BJ (cell line): ENCODE results near the gene SKAP1. TPM values are rescaled to one million over a fixed set of nuclear protein-coding genes. Genes with fewer than 3 reads are reported as not detected.

Source experiments
- CTCF ChIA-PET: fragments of 350-600 bp; formaldehyde crosslinking; extraction: SDS; loops from one replicate; lab custom pipeline; 2021; ENCODE audit warnings: antibody characterized with exemption, inconsistent platforms; lab: Yijun Ruan, JAX
- POLR2A ChIA-PET: fragments of 300-600 bp; sonication (Branson Sonifier 250); formaldehyde crosslinking; extraction: SDS; loops from one replicate; lab custom pipeline; 2021; ENCODE audit warnings: antibody characterized with exemption; lab: Charles Lee
- DNase-seq: peaks from one replicate; pipeline ENCODE4 v3.0.0-alpha.2; 2011; ENCODE audit warnings: low read depth
- H3K27me3 ChIP-seq: 2 replicates; pipeline ENCODE4 v1.6.0; 2011; ENCODE audit warnings: low read length; ENCODE audit not compliant: control insufficient read depth, insufficient read depth
- H3K36me3 ChIP-seq: 2 replicates; pipeline ENCODE4 v1.5.1; 2011; ENCODE audit warnings: low read length; ENCODE audit not compliant: control insufficient read depth, insufficient read depth
- H3K4me3 ChIP-seq: 2 replicates; pipeline ENCODE4 v1.5.1; 2011; ENCODE audit warnings: low read depth, mild to moderate bottlenecking, control low read depth, low read length
- polyA plus RNA-seq: library from polyadenylated mRNA; depleted of rRNA; stranded (reverse); fragments of >200 nt; gene quantifications from 2 replicates; pipeline ENCODE4 v1.2.3, GENCODE V29; 2011
- TF ChIP-seq, protein P1 (sequence below): IDR thresholded peaks from 2 replicates; pipeline ENCODE4 v1.5.1; 2011; ENCODE audit warnings: low read depth, mild to moderate bottlenecking, control low read depth, inconsistent platforms, low read length, moderate library complexity; ENCODE audit not compliant: insufficient read depth

The SKAP1 gene
- polyA plus RNA-seq, 1 experiment, result not detected

GRCh38 chr17:48229936-48230335 lies 200.1 kb downstream of the SKAP1 start:
- H3K4me3 ChIP-seq, result no peak overlapping the region
- ChIA-PET POLR2A (no interaction called here), CTCF (no interaction called here)
- DNase-seq, result no peak
- H3K36me3 ChIP-seq, result no peaks in the 10 kb centered on the region
- TF ChIP-seq, protein P1, sequence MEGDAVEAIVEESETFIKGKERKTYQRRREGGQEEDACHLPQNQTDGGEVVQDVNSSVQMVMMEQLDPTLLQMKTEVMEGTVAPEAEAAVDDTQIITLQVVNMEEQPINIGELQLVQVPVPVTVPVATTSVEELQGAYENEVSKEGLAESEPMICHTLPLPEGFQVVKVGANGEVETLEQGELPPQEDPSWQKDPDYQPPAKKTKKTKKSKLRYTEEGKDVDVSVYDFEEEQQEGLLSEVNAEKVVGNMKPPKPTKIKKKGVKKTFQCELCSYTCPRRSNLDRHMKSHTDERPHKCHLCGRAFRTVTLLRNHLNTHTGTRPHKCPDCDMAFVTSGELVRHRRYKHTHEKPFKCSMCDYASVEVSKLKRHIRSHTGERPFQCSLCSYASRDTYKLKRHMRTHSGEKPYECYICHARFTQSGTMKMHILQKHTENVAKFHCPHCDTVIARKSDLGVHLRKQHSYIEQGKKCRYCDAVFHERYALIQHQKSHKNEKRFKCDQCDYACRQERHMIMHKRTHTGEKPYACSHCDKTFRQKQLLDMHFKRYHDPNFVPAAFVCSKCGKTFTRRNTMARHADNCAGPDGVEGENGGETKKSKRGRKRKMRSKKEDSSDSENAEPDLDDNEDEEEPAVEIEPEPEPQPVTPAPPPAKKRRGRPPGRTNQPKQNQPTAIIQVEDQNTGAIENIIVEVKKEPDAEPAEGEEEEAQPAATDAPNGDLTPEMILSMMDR, result no peak
- peaks cover 7% of the 10 kb centered on the region for H3K27me3 ChIP-seq

DNA sequence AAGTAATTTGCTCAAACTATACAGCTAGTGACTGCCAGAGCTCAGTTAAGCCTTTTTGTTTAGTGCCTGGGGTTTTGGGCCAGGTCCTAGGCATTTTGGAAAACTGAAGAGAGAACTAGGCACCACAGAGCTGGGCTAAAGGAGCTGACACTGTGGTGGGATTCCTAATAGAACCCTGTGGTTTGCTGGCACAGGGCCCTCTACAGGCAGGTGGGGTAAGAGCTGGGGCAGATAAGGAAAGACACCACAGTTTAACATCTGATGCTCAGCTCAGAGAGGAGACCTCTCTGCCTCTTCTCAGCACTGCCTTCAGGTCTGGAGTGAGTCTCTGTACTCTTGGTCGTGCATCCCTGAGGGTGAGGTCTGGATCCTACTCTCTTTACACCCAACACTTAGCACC lies 201.3 kb downstream of the SKAP1 start:
- TF ChIP-seq, protein P1, result no peak
- Histone ChIP-seq H3K36me3 (no peaks in the 10 kb centered on the region), H3K4me3 (no peak overlapping the region), H3K27me3 (peaks cover 10% of the 10 kb centered on the region)
- POLR2A ChIA-PET, result no interaction called here
- DNase-seq, result no peak
- CTCF ChIA-PET, result interaction anchor here (1.0 to 2.5 kb wide), 2 partner anchors 13 to 15 kb away, joined by 3 to 13 read pairs; no protein-coding TSS in a partner anchor

- no peak for DNase-seq
- Histone ChIP-seq H3K27me3 (peaks cover 11% of the 10 kb centered on the region), H3K4me3 (no peak overlapping the region), H3K36me3 (no peaks in the 10 kb centered on the region)
- CTCF ChIA-PET, result interaction anchor here (0.7 kb wide), 2 partner anchors 10 kb away, joined by 3 read pairs; no protein-coding TSS in a partner anchor
- POLR2A ChIA-PET, result no interaction called here
- TF ChIP-seq, protein P1, result no peak
These were observed 204.1 kb downstream of the SKAP1 start for GRCh38 chr17:48225725-48226567.

DNA sequence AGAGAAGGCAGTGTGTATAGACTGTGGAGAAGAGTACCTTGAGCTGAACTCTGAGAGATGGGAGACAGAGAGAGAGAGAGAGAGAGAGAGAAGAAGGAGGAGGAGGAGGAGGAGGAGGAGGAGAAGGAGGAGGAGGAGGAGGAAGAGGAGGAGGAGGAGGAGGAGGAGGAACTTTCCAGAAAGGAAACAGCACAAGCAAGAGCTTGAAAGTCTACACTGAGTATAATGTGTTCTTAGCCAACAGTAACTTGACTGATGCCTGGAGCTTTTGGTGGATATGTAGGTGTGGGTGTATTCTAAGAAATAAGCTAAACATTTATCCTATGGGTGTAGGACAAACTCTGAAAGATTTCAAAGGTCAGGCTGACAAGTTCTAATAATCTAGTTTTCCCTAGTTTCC lies 206.1 kb downstream of the SKAP1 start:
- CTCF ChIA-PET, result interaction anchor here (0.6 to 1.5 kb wide), 5 partner anchors 8 to 369 kb away, joined by 3 to 5 read pairs (median 4); no protein-coding TSS in a partner anchor
- POLR2A ChIA-PET, result interaction anchor here (0.6 kb wide), 1 partner anchor 139 kb away, joined by 5 read pairs; no protein-coding TSS in a partner anchor
- no peak overlapping the region for H3K4me3 ChIP-seq
- TF ChIP-seq, protein P1, result no peak
- H3K27me3 ChIP-seq, result peaks cover 11% of the 10 kb centered on the region
- no peak for DNase-seq
- no peaks in the 10 kb centered on the region for H3K36me3 ChIP-seq

GRCh38 chr17:48219617-48220016 lies 210.4 kb downstream of the SKAP1 start:
- ChIA-PET POLR2A (no interaction called here), CTCF (no interaction called here)
- no peak for DNase-seq
- no peaks in the 10 kb centered on the region for H3K36me3 ChIP-seq
- peaks cover 13% of the 10 kb centered on the region for H3K27me3 ChIP-seq
- H3K4me3 ChIP-seq, result no peak overlapping the region
- TF ChIP-seq, protein P1, result no peak
